ENCODE results near the gene CAMTA1.

- TF ChIP-seq CTCF (conservative IDR thresholded peaks at IDR 0.05; ENCODE audit: low read depth, low read length) (no peak), EZH2 (IDR thresholded peaks at IDR 0.05; ENCODE audit: borderline replicate concordance, low read depth, low read length, poor library complexity, severe bottlenecking) (no peak)
Measured at GRCh38 chr1:6909401-6909800, 124.1 kb downstream of the CAMTA1 start.

Data from A673 (cell line).